Measurements from ENCODE around the gene ZMYND8.
"Not testable (repeated sequence)": the region's sequence is repeated elsewhere in the genome, so short reads cannot be mapped to it uniquely, and the experiment has no call there.

Gene ZMYND8

DNA sequence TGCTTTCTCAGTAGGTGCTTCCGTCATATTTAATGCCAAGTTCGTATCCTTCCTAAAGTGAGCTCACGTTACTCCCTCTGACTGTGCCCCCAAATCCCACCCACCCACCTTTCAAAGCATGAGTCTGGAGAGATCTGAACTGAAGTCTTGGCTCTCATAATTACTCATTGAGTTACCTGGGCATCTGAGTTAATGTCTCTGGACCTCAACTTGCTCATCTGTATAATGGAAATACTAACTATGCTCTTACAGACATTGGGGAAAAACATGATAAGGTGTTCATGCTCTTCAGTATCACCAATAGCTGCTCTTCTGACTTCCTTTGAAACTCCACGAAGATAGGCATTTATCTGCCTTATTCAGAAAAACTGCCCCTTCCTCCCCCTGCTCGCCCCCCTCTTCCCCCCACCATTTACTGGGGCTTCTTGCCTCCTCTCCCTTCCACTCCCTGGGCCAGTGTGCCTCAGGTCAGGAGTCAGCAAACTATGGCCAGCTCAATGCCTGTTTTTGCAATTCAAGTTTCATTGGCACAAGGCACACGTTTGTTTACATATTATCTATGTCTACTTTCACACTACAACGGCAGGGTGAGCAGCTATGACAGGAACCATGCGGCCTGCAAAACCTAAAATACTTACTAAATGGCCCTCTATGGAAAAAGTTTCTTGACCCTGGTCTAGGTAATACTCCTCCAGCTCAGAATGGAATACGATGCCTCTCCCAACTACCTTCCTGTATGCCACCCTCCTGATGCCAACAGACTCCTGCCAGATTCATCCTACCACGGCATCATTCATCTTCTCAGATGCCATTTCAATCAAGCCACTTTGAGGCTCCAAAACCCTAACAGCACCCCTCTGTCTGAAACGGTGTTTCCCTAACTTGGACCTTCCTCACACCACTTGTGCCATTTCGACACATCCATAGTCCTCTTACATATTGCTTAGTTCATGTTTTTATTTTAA is 138.7 kb downstream of the ZMYND8 start:
- no peak for DNase-seq

DNA sequence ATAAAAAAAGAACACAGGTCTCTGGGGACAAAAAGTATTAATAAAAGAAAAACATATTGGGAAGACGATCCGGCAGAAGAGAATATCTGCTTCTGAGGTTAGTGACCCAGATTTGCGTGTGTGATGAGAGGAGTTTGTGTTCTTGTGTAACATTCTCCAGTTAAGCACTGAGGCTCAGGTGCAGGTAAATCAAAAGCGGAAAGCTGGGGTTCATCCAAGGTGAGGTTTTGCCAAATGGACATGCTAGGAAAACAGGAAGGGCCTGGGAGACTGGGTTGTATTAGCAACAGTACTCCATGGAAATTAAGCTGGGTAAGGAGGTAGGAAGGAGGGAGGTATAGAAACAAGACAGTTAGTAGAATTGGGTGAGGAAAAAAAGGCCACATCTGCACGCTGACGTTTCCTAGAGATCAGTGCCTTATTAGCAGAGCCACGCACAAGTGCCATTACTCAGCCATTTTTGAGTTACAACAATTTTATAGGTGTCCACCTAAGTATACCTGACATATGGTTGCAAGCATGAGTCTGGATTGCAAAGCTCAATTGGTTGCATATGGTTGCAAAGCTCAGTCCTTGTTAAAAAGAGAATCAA is 139.6 kb downstream of the ZMYND8 start:
- DNase-seq = no peak

DNA sequence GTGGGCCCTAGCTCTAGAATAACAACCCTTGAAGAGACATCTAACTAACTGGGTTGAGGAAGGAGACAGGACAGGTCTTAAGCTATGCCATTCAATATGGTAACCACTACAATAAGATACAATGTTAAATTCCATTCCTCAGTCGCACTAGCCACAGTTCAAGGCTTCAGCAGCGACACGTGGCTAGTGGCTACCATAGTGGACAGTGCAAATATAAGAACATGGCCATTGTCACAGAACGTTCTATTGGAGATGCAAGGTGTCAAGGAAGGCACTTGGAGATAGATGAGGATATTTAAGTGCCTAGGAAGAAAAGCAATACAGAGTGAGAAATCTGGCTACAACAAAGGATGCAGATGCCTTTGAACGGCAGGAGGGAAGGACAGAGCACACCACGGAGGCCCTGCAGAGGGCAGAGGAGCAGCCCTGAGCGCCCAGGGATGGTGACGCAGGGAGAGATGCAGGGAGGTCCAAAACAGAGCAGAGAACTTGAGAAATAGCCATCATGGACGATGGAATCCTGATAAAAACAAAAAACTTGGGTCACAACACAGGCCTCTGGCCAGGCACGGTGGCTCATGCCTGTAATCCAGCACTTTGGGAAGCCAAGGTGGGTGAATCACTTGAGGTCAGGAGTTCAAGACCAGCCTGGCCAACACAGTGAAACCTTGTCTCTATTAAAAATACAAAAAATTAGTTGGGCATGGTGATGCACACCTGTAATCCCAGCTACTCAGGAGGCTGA is 140.7 kb downstream of the ZMYND8 start:
- no peak for DNase-seq

DNA sequence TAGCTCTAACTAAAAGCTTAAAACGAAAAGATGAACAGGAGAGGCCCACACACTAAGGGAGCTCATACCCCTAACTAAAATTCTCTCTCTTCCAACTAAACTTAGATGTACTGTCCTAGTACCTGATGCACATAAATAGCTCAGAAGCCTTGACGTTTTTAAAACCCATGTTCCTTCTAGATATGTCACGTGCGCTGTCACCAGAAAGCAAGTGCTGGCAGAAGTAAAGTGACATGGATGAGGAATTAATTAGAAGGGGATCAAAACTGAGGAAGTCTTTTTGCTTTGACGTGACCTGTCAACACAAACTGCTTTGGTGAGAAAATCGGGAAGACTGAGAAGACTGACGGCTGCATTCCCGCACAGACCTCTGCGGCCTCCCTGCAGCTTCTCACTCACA is 142.5 kb downstream of the ZMYND8 start:
- DNase-seq = no peak

DNA sequence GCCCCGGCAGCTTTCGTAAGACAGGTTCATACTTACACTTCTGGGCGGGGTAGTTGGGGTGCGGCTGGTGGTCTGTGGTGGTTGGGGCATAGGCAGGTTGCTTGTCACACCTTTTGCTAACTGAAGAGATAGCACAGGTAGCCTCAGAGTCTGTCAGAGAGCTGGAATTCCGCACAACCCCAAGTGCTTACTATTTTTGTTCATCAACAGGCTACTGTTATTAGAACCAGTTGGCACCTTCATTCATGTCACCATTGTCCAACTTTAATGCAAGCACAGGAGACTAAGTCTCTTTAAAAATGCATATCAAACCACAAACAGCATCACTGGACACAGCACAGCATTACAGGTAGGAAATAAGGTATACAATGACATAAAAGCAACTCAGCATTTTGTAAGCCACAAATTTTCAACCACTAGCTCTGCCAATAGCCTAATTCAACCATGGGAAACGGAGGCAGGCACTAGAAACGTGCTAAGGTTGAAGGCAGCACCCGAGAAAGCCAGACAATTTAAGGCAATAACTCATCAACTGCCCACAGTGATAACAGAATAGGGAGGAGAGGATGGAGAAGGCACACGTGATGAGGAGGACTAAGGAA is 143.8 kb downstream of the ZMYND8 start:
- no peak for DNase-seq

DNA sequence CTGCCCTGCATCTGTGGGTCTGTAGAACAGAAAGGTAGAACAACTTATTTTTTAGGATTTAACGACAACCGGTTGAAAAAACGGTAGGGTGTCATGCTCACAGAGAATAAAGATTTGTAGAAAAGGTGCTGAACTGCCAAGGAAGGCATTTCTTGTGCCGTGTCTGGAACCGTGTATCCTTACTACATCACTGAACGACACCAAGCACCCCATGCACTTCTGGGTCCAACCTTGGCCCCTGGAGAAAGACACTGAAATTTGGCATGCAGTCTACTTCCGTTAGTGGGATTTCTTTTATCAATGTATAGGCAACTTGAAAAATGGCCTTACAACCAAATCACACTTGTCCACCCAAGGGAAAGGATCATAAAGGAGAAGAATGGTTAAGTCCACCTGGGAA is 145.5 kb downstream of the ZMYND8 start:
- DNase-seq = no peak

DNA sequence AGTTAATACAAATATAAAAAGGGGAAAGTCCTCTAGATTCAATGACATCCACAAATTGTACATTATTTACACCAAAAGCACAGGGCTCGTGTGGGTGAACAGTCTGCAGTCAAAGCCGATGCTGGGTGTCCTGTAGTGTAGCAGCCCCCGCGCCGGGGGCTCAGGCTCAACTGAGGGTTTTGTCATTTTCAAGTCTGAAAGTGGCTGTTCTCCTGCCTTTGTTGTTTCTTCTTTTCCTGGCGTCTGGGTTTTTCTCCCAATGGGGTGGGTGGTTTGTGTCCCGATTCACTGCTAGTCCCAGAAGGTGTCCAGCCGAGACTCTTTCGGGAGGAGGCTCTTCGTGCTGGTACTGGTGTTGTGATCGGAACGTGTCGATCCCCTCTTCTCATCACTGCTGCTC is 146.0 kb downstream of the ZMYND8 start:
- no peak for DNase-seq

DNA sequence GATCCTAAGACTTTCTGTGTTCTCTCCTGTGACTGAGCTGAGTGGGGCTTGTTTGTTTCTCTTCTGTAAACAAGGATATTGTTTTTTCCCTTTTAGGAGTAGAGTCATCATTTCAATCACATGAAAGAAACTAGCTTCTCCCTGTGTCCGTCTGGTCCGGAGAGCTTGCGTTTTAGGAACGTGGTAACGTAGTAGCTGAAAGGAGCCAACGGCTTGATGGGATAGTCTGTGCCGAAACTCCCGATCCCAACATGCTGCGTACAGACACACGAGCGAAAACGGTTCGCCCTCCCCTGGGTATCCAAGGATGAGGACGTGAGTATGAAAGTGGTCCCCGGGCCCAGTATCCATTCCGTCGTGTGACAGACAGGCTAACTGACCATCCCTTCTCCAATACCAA is 146.5 kb downstream of the ZMYND8 start:
- DNase-seq = no peak

DNA sequence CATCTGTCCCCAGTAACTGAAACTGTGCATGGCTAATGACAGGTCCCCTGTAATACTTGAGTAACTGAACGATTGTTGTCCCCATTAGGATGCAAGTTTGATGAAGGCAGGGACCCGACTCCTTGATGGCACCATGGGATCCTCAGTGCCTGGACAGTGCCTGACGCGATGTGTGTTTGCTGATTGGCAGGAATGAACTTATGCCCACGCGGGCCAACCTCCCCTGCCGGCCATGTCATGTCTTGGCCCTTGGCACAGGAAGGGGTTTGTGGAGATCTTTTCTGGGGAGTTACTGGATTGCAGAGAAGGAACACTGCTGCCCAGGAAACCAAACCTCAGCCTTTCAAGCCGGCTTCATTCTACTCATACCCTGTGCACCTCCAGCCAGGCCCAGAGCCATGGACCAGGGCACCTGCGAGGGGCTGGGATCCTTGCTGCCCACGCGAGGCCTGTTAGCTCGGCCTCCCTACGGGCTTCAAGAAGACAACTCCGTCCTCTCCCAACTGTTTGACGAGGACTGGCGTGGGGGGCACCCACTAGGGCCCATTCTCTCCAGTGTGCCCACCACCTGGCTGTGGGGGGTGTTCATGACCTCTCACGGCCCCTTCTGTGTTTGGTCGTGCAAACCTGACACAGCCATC is 147.8 kb downstream of the ZMYND8 start:
- DNase-seq = no peak

DNA sequence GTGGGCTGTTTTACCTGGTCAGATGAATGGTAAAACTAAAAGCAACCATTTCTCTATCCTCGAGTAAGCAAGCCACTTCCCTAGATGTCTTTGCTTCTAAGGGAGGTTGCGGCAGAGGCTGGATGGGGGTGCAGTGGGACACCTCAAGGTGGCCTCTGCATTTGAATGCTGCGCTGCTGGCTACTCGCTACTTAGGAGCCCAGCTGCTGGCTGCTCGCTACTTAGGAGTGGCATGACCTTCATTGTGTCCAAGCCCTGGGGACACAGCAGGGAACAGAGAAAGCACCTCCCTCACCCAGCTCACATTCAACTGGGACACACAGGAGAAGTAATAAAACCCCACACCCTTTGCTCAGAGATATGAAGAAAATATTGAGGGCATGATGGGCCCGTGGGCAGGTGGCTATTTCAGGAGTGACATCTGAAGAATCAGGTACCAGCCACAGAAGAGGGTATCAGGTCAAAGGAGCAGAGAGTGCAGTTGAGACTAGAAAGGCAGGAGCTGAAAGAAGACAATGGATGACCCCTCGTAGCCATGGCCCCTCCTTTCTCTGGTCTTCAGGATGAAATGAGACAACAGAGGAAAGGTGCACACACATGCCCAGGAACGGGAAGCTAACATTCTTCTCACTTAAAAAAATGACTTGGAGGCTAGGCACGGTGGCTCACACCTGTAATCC is 149.4 kb downstream of the ZMYND8 start:
- no peak for DNase-seq

DNA sequence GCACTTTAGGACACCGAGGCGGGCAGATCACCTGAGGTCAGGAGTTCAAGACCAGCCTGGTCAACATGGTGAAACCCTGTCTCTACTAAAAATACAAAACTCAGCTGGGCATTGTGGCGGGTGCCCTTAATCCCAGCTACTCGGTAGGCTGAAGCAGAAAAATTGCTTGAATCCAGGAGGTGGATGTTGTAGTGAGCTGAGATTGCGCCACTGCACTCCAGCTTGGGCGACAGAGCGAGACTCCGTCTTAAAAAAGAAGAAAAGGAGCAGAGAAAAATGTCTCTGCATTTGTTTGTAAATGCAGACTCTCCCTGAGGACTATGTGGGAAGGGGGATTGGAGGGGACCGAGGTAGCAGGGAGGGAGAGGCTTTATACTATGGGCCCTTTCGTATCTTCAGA is 149.9 kb downstream of the ZMYND8 start:
- DNase-seq = not testable (repeated sequence)

DNA sequence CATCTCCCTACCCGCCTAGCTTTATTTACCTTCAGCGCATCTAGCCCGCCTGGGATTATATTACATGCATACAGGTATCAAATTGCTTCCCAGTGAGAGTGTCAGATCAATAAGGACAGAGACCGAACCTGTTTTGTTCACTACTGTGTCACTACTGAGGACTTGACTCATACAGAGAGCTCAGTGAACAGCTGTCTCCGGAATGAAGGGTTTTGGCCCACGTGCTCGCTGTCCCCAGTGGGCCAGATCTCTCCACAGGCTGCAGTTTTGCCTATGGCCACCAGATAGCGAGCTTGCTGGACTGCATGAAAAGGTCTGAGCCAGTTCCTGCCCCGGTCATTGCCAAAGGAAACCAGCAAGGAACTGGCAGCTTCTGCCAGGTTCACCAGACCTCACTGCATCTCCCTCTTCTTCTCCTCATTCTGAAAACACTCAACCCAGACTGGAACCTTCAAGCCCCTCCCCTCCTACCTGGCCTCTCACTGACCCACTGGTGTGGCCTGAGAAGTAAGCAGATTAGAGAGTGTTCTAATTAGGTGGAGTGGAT is 150.8 kb downstream of the ZMYND8 start:
- DNase-seq = peak; percentile 74

DNA sequence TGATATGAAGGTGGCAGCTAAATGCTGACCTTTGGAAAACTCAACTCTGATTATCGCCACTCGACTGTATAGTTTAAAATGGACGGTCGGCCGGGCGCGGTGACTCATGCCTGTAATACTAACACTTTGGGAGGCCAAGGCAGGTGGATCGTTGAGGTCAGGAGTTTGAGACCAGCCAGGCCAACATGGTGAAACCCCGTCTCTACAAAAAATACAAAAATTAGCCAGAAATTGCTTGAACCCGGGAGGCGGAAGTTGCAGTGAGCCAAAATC is 151.7 kb downstream of the ZMYND8 start:
- DNase-seq = not testable (repeated sequence)

DNA sequence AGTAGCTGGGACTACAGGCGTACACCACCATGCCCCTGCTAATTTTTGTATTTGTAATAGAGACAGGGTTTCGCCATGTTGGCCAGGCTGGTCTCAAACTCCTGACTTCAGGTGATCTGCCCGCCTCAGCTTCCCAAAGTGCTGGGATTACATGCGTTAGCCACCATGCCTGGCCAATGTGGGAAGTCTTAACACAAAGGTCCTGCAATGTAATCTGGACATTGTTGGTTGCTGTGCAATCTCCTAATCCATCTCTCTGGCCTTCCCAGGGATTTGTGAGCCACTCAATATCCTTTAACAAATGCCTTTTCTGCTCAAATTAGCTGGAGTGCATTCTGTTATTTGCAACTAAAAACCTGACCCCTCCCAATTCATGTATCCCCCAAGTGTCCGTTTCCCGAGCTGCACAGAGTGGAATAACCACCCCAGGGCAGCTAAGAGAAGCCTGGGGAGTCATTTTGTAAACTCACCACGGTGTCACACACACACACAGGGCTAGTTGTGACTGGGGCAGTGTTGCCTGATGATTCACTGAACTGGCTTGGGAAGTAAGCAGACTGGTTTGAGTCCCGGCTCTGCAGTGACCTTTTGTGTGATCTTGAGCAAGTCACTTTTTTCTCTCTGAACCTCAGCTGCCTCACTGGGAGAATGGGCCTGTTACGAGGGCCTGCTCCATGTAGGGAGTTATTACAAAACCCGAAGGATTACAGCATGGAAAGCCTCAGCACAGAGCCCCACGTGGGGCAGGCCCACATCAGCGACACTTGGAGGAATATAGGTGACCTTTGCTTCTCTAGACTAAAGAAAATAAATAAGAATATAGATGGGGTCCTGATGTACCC is 152.3 kb downstream of the ZMYND8 start:
- DNase-seq = no peak

DNA sequence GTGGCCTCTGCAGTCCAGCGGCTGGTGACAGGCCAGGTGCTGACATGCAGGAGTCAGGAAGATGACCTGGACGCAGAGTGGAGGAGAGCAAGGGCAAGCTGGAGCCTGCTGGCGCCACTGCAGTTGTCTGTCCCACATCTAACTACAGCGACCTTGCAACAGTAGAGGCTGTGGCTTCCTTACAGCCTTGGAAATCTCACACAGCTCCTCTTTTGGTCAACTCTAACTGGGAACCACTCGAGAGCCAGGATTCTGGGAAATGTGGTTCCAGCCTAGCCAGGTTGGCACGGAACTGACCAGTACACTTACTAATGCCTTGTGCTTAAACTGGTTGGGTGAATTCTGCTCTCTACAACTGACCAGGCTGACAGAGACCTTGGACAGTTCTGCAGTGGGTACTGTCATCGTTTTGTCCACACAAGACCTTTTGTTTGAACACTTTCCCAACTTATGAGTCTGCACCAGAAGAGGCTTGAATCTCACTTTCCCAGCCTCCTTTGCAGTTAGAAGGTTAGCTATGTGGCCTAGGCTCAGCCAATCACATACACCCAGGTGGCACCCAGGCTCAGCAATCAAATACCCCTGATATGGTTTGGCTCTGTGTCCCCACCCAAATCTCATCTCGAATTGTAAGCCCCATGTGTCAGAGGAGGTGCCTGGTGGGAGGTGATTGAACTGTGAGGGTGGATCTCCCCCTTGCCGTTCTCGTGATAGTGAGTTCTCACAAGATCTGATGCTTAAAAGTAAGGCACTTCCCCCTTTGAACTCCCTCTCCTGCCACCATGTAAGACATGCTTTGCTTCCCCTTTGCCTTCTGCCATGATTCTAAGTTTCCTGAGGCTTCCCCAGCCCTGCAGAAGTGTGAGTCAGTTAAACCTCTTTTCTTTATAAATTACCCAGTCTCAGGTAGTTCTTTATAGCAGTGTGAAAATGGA is 153.5 kb downstream of the ZMYND8 start:
- no peak for DNase-seq

DNA sequence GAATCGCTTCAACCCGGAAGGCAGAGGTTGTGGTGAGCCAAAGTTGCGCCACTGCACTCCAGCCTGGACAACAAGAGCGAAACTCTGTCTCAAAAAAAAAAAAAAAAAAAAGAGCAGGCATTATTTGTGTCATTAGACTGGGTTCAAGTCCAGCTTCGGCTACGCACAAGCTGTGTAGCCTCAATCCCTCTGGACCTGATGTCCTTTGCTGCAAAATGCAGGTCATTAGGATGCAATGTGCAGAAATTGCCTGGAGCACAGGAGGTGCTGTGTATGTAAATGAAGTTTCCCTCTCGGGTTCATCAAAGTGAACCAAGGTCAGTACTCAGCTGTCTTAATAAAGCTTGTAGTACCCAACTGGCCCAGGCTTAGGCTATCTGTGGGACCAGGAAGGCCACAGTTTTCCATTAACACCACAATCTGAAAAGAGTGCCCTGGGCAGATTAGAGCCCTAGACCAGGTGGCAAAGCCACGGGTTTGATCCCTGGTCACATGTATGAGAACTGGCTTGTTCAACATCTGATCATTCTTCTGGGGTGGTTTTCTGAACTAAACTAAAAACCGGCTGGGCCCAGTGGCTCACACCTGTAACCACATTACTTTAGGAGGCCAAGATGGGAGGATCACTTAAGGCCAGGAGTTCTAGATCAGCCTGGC is 155.3 kb downstream of the ZMYND8 start:
- DNase-seq = no peak

DNA sequence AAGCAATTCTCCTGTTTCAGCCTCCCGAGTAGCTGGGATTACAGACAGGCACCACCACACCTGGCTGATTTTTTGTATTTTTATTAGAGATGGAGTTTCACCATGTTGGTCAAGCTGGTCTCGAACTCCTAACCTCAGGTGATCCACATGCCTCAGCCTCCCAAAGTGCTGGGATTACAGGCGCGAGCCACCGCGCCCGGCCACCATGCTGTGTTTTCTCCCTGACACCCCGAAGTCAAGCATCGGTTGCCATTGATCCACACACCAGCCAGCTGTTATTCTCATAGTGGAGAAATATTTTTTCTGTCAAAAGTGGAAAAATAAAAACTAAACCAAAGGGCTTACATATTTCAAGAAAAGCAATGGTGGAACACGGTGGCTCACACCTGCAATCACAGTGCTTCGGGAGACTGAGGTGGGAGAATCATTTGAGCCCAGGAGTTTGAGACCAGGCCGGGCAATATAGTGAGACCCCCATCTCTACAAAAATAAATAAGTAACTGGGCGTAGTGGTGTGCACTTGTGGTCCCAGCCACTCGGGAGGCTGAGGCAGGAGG is 157.4 kb downstream of the ZMYND8 start:
- DNase-seq = no peak

DNA sequence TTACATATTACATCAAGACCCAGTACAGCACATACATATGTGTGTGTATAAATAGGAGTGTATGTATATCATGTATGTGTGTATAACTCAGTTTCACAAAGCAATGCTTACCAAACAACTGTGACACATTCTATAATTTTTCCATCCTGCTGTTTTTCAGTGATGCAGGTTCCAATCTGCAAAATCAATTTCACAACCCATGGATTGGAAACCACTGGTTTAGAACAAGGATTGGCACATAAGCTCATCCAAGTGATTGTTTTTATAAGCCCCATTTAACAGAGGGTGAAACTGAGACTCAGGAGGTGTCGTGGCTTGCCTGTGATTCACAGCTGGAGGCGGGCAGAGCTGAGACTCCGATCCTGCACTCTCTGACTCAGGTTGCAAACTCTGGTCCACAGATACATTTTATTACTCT is 158.2 kb downstream of the ZMYND8 start:
- DNase-seq = peak; percentile 55

Data from activated CD4-positive, alpha-beta T cell treated with anti-CD3 and anti-CD28 coated beads, Interleukin-2, amount 50 U/mL, for 16 hours (primary cell).